Endothelial cell of umbilical vein (primary cell): ENCODE measurements around the gene NCS1. TPM values are rescaled to one million over a fixed set of nuclear protein-coding genes. Genes with fewer than 3 reads are reported as not detected.

Source experiments
- BruUV-seq: library from RNA; stranded (reverse); fragments of 400-500 nt; replicated peaks from 2 replicates; lab custom pipeline; 2021; lab: Mats Ljungman, UMichigan
- CTCF ChIA-PET: fragments of 300-600, 350-600 bp; sonication (Branson Sonifier 250); formaldehyde crosslinking; loops from one replicate; lab custom pipeline; 2021; ENCODE audit warnings: antibody characterized with exemption, inconsistent platforms; lab: Charles Lee
- POLR2A ChIA-PET: fragments of 300-600, 350-600 bp; sonication (Branson Sonifier 250); formaldehyde crosslinking; loops from one replicate; lab custom pipeline; 2021; ENCODE audit warnings: antibody characterized with exemption, inconsistent platforms; lab: Charles Lee
- DNase-seq: peaks from one replicate; pipeline ENCODE4 v3.0.0-alpha.2; 2011; ENCODE audit warnings: low read depth, low spot score
- FAIRE-seq: peaks from 2 replicates; lab custom pipeline; 2011; peaks lifted over from hg19 to GRCh38; lab: Jason Lieb, UNC
- H2AFZ ChIP-seq: 2 replicates; pipeline ENCODE4 v1.6.0; 2012; ENCODE audit warnings: low read depth, low read length, control low read depth, inconsistent platforms
- H3K27ac ChIP-seq: 2 replicates; pipeline ENCODE4 v1.5.1; 2011; ENCODE audit warnings: low read depth, mild to moderate bottlenecking, control low read depth, low read length, moderate library complexity; ENCODE audit not compliant: insufficient read depth
- H3K27me3 ChIP-seq, 2 experiments: 2 replicates each; pipeline versions ENCODE4 v1.6.0 to v1.6.1; 2011; ENCODE audit warnings: low read length in 2 of 2, mixed read lengths in 1 of 2; ENCODE audit not compliant: control insufficient read depth in 2 of 2, insufficient read depth in 2 of 2
- H3K36me3 ChIP-seq, 2 experiments: 2 replicates in 1 of 2; 3 replicates in 1 of 2; pipeline ENCODE4 v1.5.1; 2011; ENCODE audit warnings: low read length in 2 of 2, mild to moderate bottlenecking in 1 of 2, moderate library complexity in 1 of 2; ENCODE audit not compliant: control insufficient read depth in 2 of 2, insufficient read depth in 2 of 2; ENCODE audit errors: extremely low read depth in 1 of 2
- H3K4me1 ChIP-seq: 3 replicates; pipeline ENCODE4 v1.5.1; 2011; ENCODE audit warnings: mild to moderate bottlenecking, low read length; ENCODE audit not compliant: control insufficient read depth, insufficient read depth; ENCODE audit errors: extremely low read depth
- H3K4me2 ChIP-seq: 2 replicates; pipeline ENCODE4 v1.6.1; 2011; ENCODE audit warnings: low read length, control low read depth, mixed read lengths; ENCODE audit not compliant: insufficient read depth
- H3K4me3 ChIP-seq, 3 experiments: fragments of 200-600 bp in 1 of 3; sonication (generic), shearing (Covaris generic) in 1 of 3; replicated peaks in 1 of 3; 2 replicates each; pipeline ENCODE4 v1.5.1; 2011 to 2016; ENCODE audit warnings: control low read depth in 3 of 3, low read length in 3 of 3, mild to moderate bottlenecking in 2 of 3, inconsistent platforms in 1 of 3, low read depth in 1 of 3, moderate library complexity in 1 of 3; ENCODE audit not compliant: insufficient read depth in 1 of 3
- H3K79me2 ChIP-seq: 2 replicates; pipeline ENCODE4 v1.6.0; 2012; ENCODE audit warnings: low read length, inconsistent platforms; ENCODE audit not compliant: control insufficient read depth, insufficient read depth
- H3K9ac ChIP-seq: replicated peaks from 2 replicates; pipeline ENCODE3; 2011; ENCODE audit warnings: low read length, control low read depth; ENCODE audit not compliant: insufficient read depth; ENCODE audit errors: extremely low read depth
- H3K9me1 ChIP-seq: replicated peaks from 3 replicates; pipeline ENCODE4 v1.6.0; 2011; ENCODE audit warnings: mild to moderate bottlenecking, low read length; ENCODE audit not compliant: control insufficient read depth, insufficient read depth; ENCODE audit errors: extremely low read depth
- H3K9me3 ChIP-seq: replicated peaks from 2 replicates; pipeline ENCODE4 v1.5.1; 2012; ENCODE audit warnings: low read length, inconsistent platforms; ENCODE audit not compliant: control insufficient read depth, insufficient read depth
- H4K20me1 ChIP-seq: replicated peaks from 2 replicates; pipeline ENCODE3; 2011; ENCODE audit warnings: mild to moderate bottlenecking, low read length; ENCODE audit not compliant: control insufficient read depth, insufficient read depth; ENCODE audit errors: extremely low read depth
- EZH2 ChIP-seq: IDR thresholded peaks from 2 replicates; pipeline ENCODE4 v1.6.1; 2012; ENCODE audit warnings: borderline replicate concordance, low read depth, mild to moderate bottlenecking, moderate library complexity, low read length, inconsistent platforms; ENCODE audit not compliant: severe bottlenecking
- FOS ChIP-seq: IDR thresholded peaks from 2 replicates; pipeline ENCODE4 v1.6.1; 2011; ENCODE audit warnings: mild to moderate bottlenecking, low read length, moderate library complexity, borderline replicate concordance; ENCODE audit not compliant: insufficient read depth
- GATA2 ChIP-seq: IDR thresholded peaks from 2 replicates; pipeline ENCODE4 v1.7.0; 2011; ENCODE audit warnings: low read depth, mild to moderate bottlenecking, moderate library complexity, mixed read lengths, low read length; ENCODE audit not compliant: insufficient read length, insufficient read depth
- JUN ChIP-seq: IDR thresholded peaks from 2 replicates; pipeline ENCODE4 v1.6.1; 2011; ENCODE audit warnings: borderline replicate concordance, low read depth; ENCODE audit not compliant: insufficient read length, insufficient read depth
- MAX ChIP-seq: IDR thresholded peaks from 2 replicates; pipeline ENCODE4 v1.6.1; 2011; ENCODE audit not compliant: insufficient read depth, insufficient read length
- MYC ChIP-seq: IDR thresholded peaks from one replicate; pipeline ENCODE4 v1.6.1; 2011; ENCODE audit warnings: mild to moderate bottlenecking, low read depth, low read length
- POLR2A ChIP-seq: IDR thresholded peaks from 2 replicates; pipeline ENCODE4 v1.6.1; 2012; ENCODE audit warnings: low read depth, mild to moderate bottlenecking, control low read depth, low read length
- POLR2AphosphoS5 ChIP-seq: IDR thresholded peaks from 2 replicates; pipeline ENCODE4 v1.6.1; 2012; ENCODE audit warnings: low read depth, mild to moderate bottlenecking, control low read depth, low read length, moderate library complexity; ENCODE audit not compliant: insufficient read depth
- dilution Hi-C: fragments of 300-500 bp; cut with MboI; formaldehyde crosslinking; loops from one replicate; pipeline ENCODE4 v1.15.0; 2019; ENCODE audit warnings: low sequenced_read_pairs; ENCODE audit not compliant: extremely low pct_ligation_motif_present
- intact Hi-C: fragments of 100-400 bp; cut with micrococcal nuclease; formaldehyde crosslinking; loops from one replicate; pipeline ENCODE4 v1.10.0; 2022
- polyA plus RNA-seq, 4 experiments: library from polyadenylated mRNA; depleted of rRNA in 3 of 4; stranded (reverse) in 3 of 4; unstranded in 1 of 4; fragments of >200 nt; gene quantifications; 2 replicates each; pipeline versions ENCODE4 v1.2.1 to v1.2.3, GENCODE V29; 2011 to 2012; ENCODE audit warnings: missing spikeins in 1 of 4
- total RNA-seq: library from RNA; stranded (reverse); gene quantifications from 2 replicates; pipeline ENCODE4 v1.2.3, GENCODE V29; 2021
- TF ChIP-seq, protein P1 (sequence below), 2 donors: IDR thresholded peaks; 1 replicate in 1 of 2; 2 replicates in 1 of 2; pipeline ENCODE4 v1.5.1; 2011; ENCODE audit warnings: low read length in 2 of 2, mild to moderate bottlenecking in 2 of 2, moderate library complexity in 2 of 2, control low read depth in 1 of 2, inconsistent platforms in 1 of 2, low read depth in 1 of 2; ENCODE audit not compliant: insufficient read depth in 1 of 2; ENCODE audit errors: extremely low read depth in 1 of 2

The NCS1 gene
- total and polyA plus RNA-seq, 2 donors (not counting 3 experiments of a cell fraction or from before 2014, with no cell fraction given): 53.6 to 77.4 TPM

DNA sequence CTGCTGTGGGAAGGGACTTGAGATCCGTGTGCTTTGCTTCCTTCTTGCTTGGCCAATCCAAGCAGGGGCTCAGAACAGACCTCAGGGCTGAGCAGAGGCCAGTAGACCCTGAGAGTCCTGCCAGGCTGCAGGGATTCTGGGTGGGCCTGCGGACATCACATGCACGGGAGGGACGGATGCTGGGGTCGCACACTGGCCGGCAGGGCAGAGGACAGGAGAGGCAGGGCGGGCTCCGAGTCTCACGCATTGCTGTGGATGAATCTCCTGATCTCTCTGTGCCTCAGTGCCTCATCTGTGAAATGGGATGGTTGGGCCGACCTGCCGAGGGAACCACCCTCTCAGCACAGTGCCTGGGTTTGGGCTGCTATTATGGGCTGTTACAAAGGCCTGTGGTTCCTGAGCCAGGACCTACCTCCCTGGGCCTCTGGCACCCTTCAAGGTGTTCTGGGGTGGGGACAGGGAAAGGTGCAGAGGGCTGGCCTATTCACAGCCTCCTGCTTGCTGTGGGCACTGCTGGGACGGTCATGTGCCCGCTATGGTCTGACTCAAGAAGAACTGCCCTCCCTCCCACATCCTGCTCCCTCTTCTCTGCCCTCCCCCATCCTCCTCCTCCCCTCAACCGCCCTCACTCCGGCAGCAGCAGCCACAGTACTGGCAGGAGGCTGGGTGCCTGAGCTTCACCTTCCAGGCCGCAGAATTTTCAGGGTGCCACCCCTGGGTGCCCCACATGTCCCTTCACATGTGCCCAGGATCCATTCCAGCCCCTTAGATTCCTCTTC is 43.3 kb downstream of the NCS1 start:
- FAIRE-seq (no peak), DNase-seq (no peak)
- H3K9me1 ChIP-seq: no peaks in the 10 kb centered on the region
- H3K4me1 ChIP-seq: no peaks in the 10 kb centered on the region
- no peak for TF ChIP-seq JUN
- TF ChIP-seq EZH2: no peak
- TF ChIP-seq GATA2: no peak
- H3K36me3 ChIP-seq: peaks cover 0 to 2% of the 10 kb centered on the region in 2 experiments
- H4K20me1 ChIP-seq: no peaks in the 10 kb centered on the region
- no peak overlapping the region for H3K4me3 ChIP-seq
- no peaks in the 10 kb centered on the region for H3K27me3 ChIP-seq
- no peak overlapping the region for H3K9ac ChIP-seq
- H2AFZ ChIP-seq: no peak overlapping the region
- POLR2A ChIA-PET: no interaction called here
- intact Hi-C loops: no loop called here
- dilution Hi-C loops: no loop called here
- H3K27ac ChIP-seq: no peak overlapping the region
- no peaks in the 10 kb centered on the region for H3K9me3 ChIP-seq
- CTCF ChIA-PET: no interaction called here
- peaks cover 11% of the 10 kb centered on the region for H3K79me2 ChIP-seq
- no peak overlapping the region for H3K4me2 ChIP-seq
- BruUV-seq: no TSS peak

GRCh38 chr9:130217838-130218237 is 45.6 kb downstream of the NCS1 start:
- Histone ChIP-seq H3K4me2 (no peak overlapping the region), H3K4me1 (no peaks in the 10 kb centered on the region), H3K79me2 (peaks cover 11% of the 10 kb centered on the region), H4K20me1 (no peaks in the 10 kb centered on the region), H3K9me1 (no peaks in the 10 kb centered on the region), H3K9ac (no peak overlapping the region), H3K9me3 (no peaks in the 10 kb centered on the region), H3K27ac (no peak overlapping the region), H2AFZ (no peak overlapping the region), H3K27me3 (no peaks in the 10 kb centered on the region), H3K4me3 (no peak overlapping the region), H3K36me3 (peaks cover 0 to 2% of the 10 kb centered on the region in 2 experiments)
- no peak for DNase-seq
- TF ChIP-seq POLR2AphosphoS5 (no peak), POLR2A (no peak), MYC (no peak), GATA2 (no peak), FOS (no peak), JUN (no peak), EZH2 (no peak), MAX (no peak)
- TF ChIP-seq, protein P1, sequence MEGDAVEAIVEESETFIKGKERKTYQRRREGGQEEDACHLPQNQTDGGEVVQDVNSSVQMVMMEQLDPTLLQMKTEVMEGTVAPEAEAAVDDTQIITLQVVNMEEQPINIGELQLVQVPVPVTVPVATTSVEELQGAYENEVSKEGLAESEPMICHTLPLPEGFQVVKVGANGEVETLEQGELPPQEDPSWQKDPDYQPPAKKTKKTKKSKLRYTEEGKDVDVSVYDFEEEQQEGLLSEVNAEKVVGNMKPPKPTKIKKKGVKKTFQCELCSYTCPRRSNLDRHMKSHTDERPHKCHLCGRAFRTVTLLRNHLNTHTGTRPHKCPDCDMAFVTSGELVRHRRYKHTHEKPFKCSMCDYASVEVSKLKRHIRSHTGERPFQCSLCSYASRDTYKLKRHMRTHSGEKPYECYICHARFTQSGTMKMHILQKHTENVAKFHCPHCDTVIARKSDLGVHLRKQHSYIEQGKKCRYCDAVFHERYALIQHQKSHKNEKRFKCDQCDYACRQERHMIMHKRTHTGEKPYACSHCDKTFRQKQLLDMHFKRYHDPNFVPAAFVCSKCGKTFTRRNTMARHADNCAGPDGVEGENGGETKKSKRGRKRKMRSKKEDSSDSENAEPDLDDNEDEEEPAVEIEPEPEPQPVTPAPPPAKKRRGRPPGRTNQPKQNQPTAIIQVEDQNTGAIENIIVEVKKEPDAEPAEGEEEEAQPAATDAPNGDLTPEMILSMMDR (IDR thresholded peaks at IDR 0.05; ENCODE audit: extremely low read depth in 1 of 2, insufficient read depth in 1 of 2, low read depth in 1 of 2, low read length in 2 of 2): no peak
- ChIA-PET CTCF (no interaction called here), POLR2A (no interaction called here)
- dilution Hi-C loops: no loop called here
- intact Hi-C loops: no loop called here
- FAIRE-seq: no peak
- no TSS peak for BruUV-seq
